Thyroid gland (tissue), 4 donors: ENCODE data around the gene RALB. TPM values are rescaled to one million over a fixed set of nuclear protein-coding genes. Genes with fewer than 3 reads are reported as not detected.
"Not testable (repeated sequence)": the region's sequence is repeated elsewhere in the genome, so short reads cannot be mapped to it uniquely, and the experiment has no call there.

Experiments
- DNase-seq, 2 donors: peaks; one replicate each; pipeline ENCODE4 v3.0.0-alpha.2; 2019
- H3K27ac ChIP-seq, 3 donors: fragments of 200-600 bp; sonication (generic); 1 replicate in 2 of 3; 2 replicates in 1 of 3; pipeline ENCODE4 v1.5.1; 2016 to 2019; ENCODE audit warnings: mild to moderate bottlenecking in 1 of 3, moderate library complexity in 1 of 3
- H3K27me3 ChIP-seq: fragments of 200-600 bp; sonication (generic); one replicate; pipeline ENCODE4 v1.5.1; 2019
- H3K36me3 ChIP-seq, 2 donors: fragments of 200-600 bp; sonication (generic); one replicate each; pipeline ENCODE4 v1.5.1; 2016 to 2019
- H3K4me1 ChIP-seq, 2 donors: fragments of 200-600 bp; sonication (generic); one replicate each; pipeline ENCODE4 v1.5.1; 2017 to 2019
- H3K4me3 ChIP-seq, 3 donors: fragments of 200-600 bp; sonication (generic); replicated peaks in 1 of 3; 1 replicate in 2 of 3; 2 replicates in 1 of 3; pipeline ENCODE4 v1.5.1; 2016; ENCODE audit warnings: mild to moderate bottlenecking in 1 of 3
- H3K9me3 ChIP-seq: fragments of 200-600 bp; sonication (generic); one replicate; pipeline ENCODE4 v1.5.1; 2017
- POLR2A ChIP-seq, 2 donors: fragments of 450-650 bp; IDR thresholded peaks; one replicate each; pipeline ENCODE4 v1.6.1; 2017; ENCODE audit warnings: antibody characterized with exemption in 2 of 2, mild to moderate bottlenecking in 2 of 2, moderate library complexity in 1 of 2
- WGBS, 2 donors: methylation state at CpG; one replicate each; pipeline ENCODE4 v1.1.5; 2017; 5-methylcytosine and 5-hydroxymethylcytosine counted together
- intact Hi-C: fragments of 100-400 bp; cut with DNase I; formaldehyde crosslinking; loops from one replicate; pipeline ENCODE4 v1.15.1; 2023
- total RNA-seq, 4 donors: library from RNA; depleted of rRNA; stranded (reverse); fragments of >200 nt; gene quantifications; one replicate each; pipeline ENCODE4 v1.2.3, GENCODE V29; 2016
- TF ChIP-seq, protein P1 (sequence below), 6 experiments: fragments of 200-600 bp in 3 of 6; fragments of 450-650 bp in 3 of 6; sonication (generic) in 3 of 6; IDR thresholded peaks; one replicate each; pipeline ENCODE4 v1.5.1; 2016 to 2019; ENCODE audit warnings: antibody characterized with exemption in 6 of 6, mild to moderate bottlenecking in 2 of 6, inconsistent platforms in 1 of 6, moderate library complexity in 1 of 6

RALB gene
- total RNA-seq, 4 donors from 2014 or later = 39.7 to 64.2 (median 45.4) TPM

DNA sequence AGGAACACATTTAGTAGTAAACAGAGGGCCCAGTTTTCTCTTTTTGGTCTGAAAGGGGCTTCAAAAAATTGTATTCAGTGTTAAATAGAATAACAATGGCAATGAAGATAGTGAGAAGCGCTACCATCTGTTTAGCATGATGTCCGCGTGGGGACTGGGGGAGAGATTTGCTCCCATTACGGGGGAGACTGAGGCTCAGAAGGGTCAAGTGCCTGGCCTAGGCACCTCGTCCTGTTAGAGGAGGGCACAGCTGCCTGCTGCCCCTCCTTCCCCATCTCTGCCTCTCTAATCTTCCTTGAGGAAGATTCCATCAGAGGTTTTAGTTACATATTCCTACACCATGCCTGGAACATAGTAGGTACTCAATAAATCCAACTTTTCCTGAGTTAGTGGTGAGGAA, 19.4 kb upstream of the RALB start:
- H3K9me3 ChIP-seq = no peaks in the 10 kb centered on the region
- no peak for DNase-seq
- H3K27ac ChIP-seq = no peak overlapping the region
- WGBS, 2 donors = 87 to 90% methylated on average over 5 of the region's 5 CpGs
- H3K4me3 ChIP-seq = no peak overlapping the region
- intact Hi-C loops = no loop called here
- TF ChIP-seq, protein P1, sequence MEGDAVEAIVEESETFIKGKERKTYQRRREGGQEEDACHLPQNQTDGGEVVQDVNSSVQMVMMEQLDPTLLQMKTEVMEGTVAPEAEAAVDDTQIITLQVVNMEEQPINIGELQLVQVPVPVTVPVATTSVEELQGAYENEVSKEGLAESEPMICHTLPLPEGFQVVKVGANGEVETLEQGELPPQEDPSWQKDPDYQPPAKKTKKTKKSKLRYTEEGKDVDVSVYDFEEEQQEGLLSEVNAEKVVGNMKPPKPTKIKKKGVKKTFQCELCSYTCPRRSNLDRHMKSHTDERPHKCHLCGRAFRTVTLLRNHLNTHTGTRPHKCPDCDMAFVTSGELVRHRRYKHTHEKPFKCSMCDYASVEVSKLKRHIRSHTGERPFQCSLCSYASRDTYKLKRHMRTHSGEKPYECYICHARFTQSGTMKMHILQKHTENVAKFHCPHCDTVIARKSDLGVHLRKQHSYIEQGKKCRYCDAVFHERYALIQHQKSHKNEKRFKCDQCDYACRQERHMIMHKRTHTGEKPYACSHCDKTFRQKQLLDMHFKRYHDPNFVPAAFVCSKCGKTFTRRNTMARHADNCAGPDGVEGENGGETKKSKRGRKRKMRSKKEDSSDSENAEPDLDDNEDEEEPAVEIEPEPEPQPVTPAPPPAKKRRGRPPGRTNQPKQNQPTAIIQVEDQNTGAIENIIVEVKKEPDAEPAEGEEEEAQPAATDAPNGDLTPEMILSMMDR (IDR thresholded peaks at IDR 0.05) = no peak
- no peak for TF ChIP-seq POLR2A (IDR thresholded peaks at IDR 0.05)
- H3K27me3 ChIP-seq = no peaks in the 10 kb centered on the region
- no peaks in the 10 kb centered on the region for H3K36me3 ChIP-seq
- H3K4me1 ChIP-seq = peaks cover 3 to 13% of the 10 kb centered on the region in 2 donors

DNA sequence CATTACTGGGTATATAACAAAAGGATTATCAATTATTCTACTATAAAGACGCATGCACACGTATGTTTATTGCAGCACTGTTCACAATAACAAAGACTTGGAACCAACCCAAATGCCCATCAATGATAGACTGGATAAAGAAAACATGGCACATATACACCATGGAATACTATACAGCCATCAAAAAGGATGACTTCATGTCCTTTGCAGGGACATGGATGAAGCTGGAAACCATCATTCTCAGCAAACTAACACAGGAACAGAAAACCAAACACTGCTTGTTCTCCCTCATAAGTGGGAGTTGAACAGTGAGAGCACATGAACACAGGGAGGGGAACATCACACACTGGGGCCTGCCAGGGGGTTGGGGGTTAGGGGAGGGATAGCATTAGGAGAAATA, 17.5 kb upstream of the RALB start:
- H3K36me3 ChIP-seq, H3K27ac ChIP-seq, H3K4me3 ChIP-seq, H3K9me3 ChIP-seq, intact Hi-C loops, DNase-seq, H3K27me3 ChIP-seq: not testable (repeated sequence)
- H3K4me1 ChIP-seq = peaks cover 3 to 28% of the 10 kb centered on the region in 2 donors
- 97 to 98% methylated on average over 2 of the region's 2 CpGs for WGBS, 2 donors

- Histone ChIP-seq H3K4me3 (no peak overlapping the region), H3K27ac (no peak overlapping the region), H3K9me3 (no peaks in the 10 kb centered on the region), H3K4me1 (peaks cover 3 to 28% of the 10 kb centered on the region in 2 donors), H3K36me3 (no peaks in the 10 kb centered on the region), H3K27me3 (no peaks in the 10 kb centered on the region)
- TF ChIP-seq, protein P1 (IDR thresholded peaks at IDR 0.05) = no peak
- no peak for TF ChIP-seq POLR2A (IDR thresholded peaks at IDR 0.05)
- no peak for DNase-seq
- 91 to 94% methylated on average over 6 of the region's 6 CpGs for WGBS, 2 donors
- intact Hi-C loops = no loop called here
These were observed 17.0 kb upstream of the RALB start for GRCh38 chr2:120235681-120236080.

- no peak for DNase-seq
- H3K4me3 ChIP-seq = no peak overlapping the region
- WGBS, 2 donors = 77 to 95% methylated on average over 8 to 10 of the region's 10 CpGs
These were observed 16.3 kb upstream of the RALB start for GRCh38 chr2:120236316-120236715.

GRCh38 chr2:120236791-120237190, 15.9 kb upstream of the RALB start:
- Histone ChIP-seq H3K27me3 (no peaks in the 10 kb centered on the region), H3K4me3 (no peak overlapping the region), H3K36me3 (no peaks in the 10 kb centered on the region), H3K9me3 (no peaks in the 10 kb centered on the region), H3K4me1 (peaks cover 3 to 23% of the 10 kb centered on the region in 2 donors), H3K27ac (no peak overlapping the region)
- TF ChIP-seq, protein P1 (IDR thresholded peaks at IDR 0.05) = no peak
- TF ChIP-seq POLR2A (IDR thresholded peaks at IDR 0.05) = no peak
- intact Hi-C loops = no loop called here
- DNase-seq = no peak
- WGBS, 2 donors = 74 to 96% methylated on average over 3 to 5 of the region's 5 CpGs

More at GRCh38 chr2:120236316-120236715, 16.3 kb upstream of the RALB start:
- Histone ChIP-seq H3K27me3 (no peaks in the 10 kb centered on the region), H3K36me3 (no peaks in the 10 kb centered on the region), H3K9me3 (no peaks in the 10 kb centered on the region), H3K4me1 (peaks cover 3 to 28% of the 10 kb centered on the region in 2 donors), H3K27ac (no peak overlapping the region)
- no peak for TF ChIP-seq POLR2A (IDR thresholded peaks at IDR 0.05)
- TF ChIP-seq, protein P1 (IDR thresholded peaks at IDR 0.05) = no peak
- intact Hi-C loops = no loop called here

DNA sequence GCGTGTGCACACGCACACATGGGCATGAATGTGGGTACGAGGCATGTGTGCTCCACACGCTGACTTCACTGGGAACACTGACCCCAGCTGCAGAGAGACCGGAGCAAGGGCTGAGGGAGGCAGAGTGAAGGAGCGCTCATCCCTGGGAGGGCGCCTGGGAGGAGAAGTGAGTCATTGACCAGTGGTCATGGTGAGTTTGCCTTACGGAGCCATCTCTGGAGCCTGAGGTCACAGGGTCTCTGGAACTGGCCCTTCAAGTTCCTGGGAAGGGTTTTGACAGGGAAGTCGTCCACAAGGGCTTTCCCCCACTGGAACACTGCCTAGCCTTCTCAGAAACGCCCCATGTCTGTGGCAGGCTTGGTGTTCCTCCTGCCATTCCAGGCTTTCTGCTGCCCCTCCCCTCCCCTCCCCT, 15.2 kb upstream of the RALB start:
- 79 to 85% methylated on average over 10 of the region's 10 CpGs for WGBS, 2 donors
- Histone ChIP-seq H3K4me1 (peaks cover 0 to 19% of the 10 kb centered on the region in 2 donors), H3K4me3 (no peak overlapping the region), H3K36me3 (no peaks in the 10 kb centered on the region), H3K27me3 (no peaks in the 10 kb centered on the region), H3K27ac (no peak overlapping the region), H3K9me3 (no peaks in the 10 kb centered on the region)
- intact Hi-C loops = no loop called here
- TF ChIP-seq POLR2A (IDR thresholded peaks at IDR 0.05) = no peak
- TF ChIP-seq, protein P1 (IDR thresholded peaks at IDR 0.05) = no peak
- DNase-seq = no peak
